HG03558 (cell line): ENCODE data around the gene SPON1.

Source experiments
- ATAC-seq: cut with Tn5 transposase; IDR thresholded peaks from one replicate; pipeline ENCODE4 v1.9.1; 2021; ENCODE audit warnings: moderate number of reproducible peaks; ENCODE audit not compliant: unreplicated experiment; ENCODE audit errors: extremely low read depth

Gene SPON1

GRCh38 chr11:13942971-13943381, 19.5 kb upstream of the SPON1 start:
- ATAC-seq = no peak

DNA sequence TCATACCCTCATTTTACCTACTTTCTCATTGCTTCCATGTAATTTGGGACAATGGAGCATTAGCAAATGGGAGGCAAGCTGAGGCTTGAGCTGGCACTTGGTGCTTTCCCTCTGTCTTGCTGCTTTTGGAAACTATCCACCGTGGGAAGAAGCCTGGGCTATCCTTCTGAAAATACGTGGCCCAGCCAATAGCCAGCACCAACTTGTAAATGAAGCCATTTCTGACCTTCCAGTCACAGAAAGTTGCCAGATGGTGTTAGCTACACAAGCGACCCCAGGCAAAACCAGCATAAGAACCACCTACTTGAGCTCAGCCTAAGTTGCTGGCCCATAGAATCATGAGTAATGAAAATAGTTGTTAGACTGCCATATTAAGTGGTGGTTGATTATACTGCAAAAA, 18.5 kb upstream of the SPON1 start:
- no peak for ATAC-seq

DNA sequence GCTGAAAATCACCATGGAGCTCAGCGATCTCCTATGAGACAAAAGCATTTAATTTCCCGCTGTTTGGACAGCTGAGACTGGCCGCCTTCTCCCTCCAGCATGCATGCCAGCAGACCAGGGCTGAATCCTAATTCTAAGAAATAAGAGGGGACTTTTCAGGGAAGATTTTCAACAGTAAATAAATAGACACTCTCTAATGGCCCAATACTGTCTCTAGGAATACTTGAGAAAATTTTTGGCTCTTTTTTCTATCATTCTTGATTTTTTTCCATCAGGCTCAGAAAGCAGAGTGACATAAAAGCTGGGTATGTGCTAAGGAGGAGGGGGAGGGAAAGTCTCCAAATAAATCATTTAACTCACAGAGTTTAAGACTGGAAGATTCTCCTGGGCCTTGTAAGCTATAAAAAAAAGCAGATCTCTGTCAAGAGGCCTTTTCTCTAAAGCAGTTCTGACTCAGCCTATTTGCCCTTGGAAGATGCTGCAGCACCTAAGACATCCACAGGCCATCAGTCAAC, 17.6 kb upstream of the SPON1 start:
- ATAC-seq = no peak

DNA sequence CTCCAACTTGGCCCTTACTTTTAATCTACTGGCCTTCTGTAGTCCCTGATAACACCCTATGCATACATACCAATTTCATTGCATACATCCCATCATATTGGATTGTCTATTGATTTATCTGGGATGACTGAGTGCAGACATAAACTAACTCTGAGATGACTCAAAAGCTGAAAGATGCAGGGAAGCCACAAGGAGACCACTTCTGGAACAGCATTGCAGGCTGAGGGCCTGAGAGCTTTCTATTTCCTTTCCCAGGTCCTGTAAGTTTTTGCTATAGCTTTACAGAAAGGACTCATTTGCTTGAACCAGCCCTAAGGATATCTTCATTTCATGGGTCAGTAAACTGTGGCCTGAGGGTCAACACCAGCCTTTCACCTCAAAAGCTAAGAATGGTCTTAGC, 15.1 kb upstream of the SPON1 start:
- no peak for ATAC-seq

- ATAC-seq = no peak
Observed at GRCh38 chr11:13949876-13950275, 12.6 kb upstream of the SPON1 start.

GRCh38 chr11:13952221-13952620, 10.3 kb upstream of the SPON1 start:
- no peak for ATAC-seq

DNA sequence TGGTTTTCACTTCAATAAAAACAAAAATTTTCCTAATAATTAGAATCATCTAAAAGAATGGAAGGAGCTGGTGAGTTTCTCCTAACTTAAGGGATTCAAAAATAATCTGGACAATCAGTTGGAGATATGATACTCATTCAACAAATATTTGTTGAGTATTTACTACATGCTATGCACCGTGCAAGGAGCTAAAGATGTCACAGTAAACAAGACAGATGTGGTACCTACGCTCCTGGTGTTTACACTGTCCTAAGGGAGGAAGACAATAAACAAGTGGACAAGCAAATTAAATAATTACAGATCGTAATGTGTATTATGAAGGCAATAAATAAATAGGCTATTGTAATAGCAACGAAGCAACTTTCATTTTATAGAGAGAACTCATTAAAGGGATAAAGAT, 9.9 kb upstream of the SPON1 start:
- ATAC-seq = no peak

GRCh38 chr11:13954591-13954990, 7.9 kb upstream of the SPON1 start:
- ATAC-seq = no peak

GRCh38 chr11:13955971-13956421, 6.5 kb upstream of the SPON1 start:
- ATAC-seq = no peak

DNA sequence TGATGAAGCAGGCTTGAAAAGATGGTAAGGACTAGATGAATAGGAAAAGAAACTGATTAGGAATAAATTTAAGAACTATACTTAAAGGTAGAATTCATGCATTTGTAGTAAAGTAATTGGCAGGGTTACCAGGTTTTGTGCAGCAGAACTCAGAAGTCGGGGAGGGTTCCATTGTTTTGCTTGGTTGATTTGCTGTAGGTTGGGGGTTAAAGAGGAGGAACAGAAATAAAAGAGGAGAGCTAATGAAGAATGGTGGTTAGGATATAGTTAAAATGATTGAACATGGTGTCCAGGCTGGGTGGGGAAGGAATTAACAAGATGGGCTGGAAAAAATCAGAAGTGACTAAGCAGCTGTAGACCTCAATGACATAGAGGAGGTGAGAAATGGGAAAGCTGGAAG, 5.5 kb upstream of the SPON1 start:
- ATAC-seq = no peak

DNA sequence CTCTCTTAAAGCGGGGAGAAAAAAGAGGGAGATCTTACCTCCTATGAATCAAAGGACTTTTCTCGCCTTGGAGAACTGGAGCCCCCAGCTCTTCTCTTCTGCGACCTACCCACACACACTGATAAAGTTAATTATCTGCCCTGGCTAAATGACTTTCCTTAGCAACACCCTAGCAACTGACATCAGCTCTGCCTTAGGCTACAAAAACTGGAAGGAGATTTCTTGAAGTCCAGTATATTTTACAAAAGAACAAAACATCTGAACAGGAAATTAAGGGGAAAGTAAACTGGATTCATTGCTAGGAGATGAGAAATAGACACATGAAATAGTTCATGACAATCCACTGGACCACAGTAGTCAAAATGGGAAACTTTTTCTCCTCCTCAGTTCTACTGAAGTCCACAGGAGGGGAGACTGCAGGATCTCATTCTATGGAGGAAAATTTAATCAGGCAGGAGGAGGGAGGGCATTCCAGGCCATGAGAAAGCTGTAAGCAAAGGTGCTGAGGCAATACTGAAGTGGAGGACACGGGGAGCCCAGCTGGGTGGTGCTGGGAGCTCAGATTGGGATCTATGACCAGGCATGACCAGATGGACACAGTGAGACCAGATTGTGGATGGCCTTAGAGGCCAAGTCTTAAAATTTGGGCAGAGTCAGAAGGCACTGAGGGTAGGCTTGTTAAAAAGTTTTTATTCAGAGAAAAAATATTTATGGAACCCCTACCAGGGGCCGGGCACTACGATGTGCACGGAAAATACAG, 3.7 kb upstream of the SPON1 start:
- no peak for ATAC-seq

- ATAC-seq = no peak
Observed at GRCh38 chr11:13962198-13962561, 343 bp upstream of the SPON1 start.

- ATAC-seq = no peak
Observed at GRCh38 chr11:13963169-13963948, 836 bp downstream of the SPON1 start.

- no peak for ATAC-seq
Observed at GRCh38 chr11:13963949-13964770, 1.6 kb downstream of the SPON1 start.

GRCh38 chr11:13964771-13965074, 2.2 kb downstream of the SPON1 start:
- ATAC-seq = no peak

DNA sequence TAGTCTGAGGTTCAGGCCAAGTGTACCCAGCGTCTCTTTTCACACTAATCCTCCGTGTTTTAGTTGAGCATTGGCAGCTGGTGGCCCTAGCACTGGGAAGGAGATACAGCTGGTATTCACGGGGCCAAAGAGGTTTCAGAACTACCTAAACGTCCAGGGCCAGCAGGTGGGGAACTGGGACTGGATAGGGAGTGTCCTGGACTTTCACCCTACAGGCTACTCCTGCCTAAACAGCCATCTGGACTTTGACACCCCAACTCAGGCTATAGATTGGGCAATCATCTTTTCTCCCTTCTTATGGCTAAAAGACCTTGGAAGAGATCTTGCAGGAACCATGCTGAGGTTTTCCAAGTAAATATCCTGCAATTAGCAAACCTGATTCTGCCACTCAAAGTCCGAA, 2.8 kb downstream of the SPON1 start:
- no peak for ATAC-seq

DNA sequence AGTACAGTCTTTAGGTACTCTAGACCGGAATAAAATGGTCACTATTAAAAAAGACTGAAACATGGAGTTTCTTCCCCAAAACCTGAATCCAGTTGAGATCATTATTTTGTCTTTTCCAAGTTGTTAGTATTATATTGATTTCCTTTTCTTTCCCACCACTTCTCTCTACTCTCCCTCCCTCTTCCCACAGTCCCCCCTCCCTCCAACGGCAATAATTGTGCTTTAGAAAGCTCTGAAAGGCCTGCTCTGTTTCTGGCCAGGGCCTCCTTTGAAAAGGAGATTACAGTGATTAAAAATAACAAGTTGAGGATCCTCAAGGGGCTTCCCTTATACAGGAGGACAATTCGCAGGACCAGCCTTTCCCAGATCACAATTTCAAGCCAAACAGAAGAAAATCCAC, 3.5 kb downstream of the SPON1 start:
- ATAC-seq = no peak

- no peak for ATAC-seq
Observed at GRCh38 chr11:13966486-13966885, 4.0 kb downstream of the SPON1 start.

DNA sequence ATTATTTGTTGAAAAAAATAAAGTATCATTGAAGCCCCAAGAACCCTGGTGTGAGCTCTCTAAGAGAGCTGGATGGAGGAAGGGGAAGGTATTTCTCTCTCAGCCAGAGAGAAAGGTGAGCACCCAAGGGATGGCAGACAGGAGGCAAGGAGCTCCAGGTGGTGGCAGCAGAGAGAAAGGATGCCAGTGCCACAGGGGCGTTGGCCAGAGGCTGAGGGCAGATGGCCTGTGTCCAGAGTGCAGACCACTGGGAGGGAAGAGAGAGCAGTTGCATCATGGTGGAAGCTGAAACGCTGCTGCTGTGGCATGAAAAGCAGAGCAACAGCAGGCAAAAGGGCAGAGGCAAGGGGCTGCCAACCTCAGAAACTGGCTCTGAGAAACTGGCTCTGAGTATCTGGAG, 8.5 kb downstream of the SPON1 start:
- no peak for ATAC-seq

DNA sequence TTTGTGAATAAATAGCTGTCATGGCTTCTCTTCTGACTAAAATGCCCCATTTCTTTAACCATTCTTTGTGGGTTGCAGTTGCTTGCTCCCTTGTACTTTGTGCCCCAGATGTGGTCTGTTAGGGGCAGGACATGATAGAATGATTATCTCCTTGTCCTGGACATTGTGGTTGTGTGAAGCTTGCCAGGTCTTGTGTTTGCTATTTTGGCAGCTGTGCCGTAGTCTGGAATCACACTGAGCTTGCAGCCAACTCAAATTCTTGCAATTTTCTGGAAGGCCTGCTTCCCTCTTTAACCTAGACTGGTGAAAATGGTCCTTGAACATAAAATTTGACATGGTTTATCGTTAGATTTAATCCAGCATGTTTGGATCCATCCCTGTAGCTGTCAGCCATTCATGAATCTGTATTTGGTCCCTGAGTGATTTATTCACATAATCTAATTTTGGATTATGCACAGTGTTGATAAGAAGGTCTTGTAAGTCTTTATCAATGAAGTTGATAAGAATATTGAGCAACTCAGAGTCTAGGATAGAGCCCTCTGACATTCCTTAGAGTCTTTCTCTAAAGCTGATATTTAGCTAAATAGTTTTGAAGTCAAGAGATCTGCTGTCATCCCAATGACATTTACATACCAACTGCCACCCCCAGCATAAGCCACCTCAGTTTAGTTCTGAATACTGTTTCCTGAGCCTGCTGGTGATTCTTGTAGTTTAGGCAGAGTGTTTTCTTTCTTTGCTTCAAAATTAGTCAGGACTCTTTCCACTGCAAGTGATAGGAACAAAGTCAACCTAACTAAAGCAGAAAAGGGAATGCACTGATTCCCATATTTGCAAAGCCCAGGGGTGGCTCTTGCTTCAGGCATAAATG, 9.8 kb downstream of the SPON1 start:
- ATAC-seq = no peak
